Activated CD4-positive, alpha-beta T cell treated with anti-CD3 and anti-CD28 coated beads, Interleukin-2, Interleukin-4, amounts not matched to agents 100 ng/mL and 50 ng/mL, durations not matched to agents 16 hours and 8 hours (primary cell): Measurements from ENCODE around the gene JAKMIP2.
"Not testable (repeated sequence)": the region's sequence is repeated elsewhere in the genome, so short reads cannot be mapped to it uniquely, and the experiment has no call there.

ENCODE experiments used
- DNase-seq: peaks from one replicate; pipeline ENCODE4 v3.0.0-alpha.2; 2020; ENCODE audit warnings: low spot score

Gene JAKMIP2

GRCh38 chr5:147746986-147747385 is 35.5 kb downstream of the JAKMIP2 start:
- no peak for DNase-seq

DNA sequence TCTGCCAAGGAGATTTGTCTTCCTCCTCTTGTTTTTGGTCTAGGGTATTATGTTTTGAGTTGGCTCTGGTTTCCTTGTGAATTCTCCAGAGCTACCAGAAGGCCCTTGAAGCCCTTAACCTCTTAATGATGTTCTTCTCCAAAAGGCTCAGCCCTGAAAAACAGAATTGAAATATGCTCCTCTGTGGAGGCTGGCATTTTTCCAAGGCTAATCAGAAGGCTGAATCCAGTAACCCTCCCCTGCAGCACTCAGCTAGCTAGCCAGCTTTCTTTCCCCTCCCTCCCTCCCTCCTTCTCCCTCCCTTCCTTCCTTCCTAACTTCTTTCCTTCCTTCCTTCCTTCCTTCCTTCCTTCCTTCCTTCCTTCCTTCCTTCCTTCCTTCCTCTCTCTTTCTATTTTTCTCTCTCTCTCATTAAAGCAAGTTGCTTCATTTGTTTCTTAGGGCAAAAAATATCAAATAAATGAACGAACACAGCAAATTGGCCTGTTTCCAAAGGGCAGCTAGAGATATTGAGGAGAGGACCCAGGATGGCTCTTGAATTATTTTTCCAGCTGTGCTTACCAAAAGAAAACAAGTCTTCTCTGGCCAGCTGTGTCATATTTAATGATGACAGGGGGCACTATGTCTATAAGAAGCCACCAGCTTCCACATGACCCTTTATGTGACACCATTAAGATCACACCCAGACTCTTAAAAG is 38.7 kb downstream of the JAKMIP2 start:
- no peak for DNase-seq

DNA sequence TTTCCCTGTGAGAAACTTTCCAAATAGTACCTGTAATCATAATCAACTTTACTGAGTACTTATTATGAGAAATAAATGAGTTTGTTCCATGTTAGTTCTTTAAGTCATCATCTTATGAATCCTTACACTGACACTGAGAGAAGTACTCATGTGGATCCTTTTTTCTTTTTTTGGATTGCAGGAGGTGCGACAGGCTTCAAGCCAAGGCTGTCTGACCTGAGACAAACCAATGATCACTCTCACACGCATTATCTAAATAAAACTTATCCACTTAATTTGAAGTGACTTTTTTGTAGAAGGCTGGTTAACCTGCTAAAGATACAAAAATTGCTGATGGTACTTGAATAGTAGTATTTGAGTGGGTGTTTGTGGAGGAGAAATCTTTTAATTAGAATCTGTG is 39.5 kb downstream of the JAKMIP2 start:
- no peak for DNase-seq

DNA sequence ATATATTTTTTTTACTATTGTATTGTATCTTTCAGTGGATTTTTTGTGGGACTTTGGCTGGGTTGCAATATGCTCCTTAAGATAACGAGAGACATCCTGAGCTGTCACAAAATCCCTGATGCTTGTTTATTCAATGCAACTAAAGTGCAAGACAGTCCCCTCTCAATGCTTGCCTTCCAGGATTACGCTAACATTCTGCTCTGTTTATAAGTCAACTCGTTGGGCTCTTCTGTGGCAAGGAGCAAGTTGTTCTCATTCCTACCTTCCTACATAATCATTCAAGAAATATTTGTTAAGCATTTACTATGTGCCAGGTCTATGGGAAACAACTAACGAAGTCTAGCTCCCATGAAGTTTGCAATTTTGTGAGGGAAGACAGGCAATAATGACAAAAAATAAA is 40.4 kb downstream of the JAKMIP2 start:
- no peak for DNase-seq

DNA sequence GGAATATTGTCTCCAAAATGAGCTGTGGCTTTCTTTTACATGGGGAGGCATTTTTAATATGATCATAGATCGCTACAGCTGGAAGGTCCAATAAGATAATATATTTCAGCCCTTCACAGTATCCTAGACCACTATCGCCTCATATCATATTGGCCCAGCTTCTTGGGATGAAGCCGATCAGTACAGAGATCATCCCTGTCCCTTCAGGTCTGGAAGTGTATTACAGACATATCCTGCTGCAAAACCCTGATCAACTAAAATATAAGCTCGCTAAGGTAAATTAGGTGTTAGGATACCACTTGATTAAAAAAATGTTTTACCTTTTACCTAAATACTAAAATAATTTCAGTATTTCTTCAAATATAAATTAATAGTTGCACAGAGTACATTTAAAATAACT is 41.7 kb downstream of the JAKMIP2 start:
- DNase-seq: no peak

- DNase-seq: no peak
These were observed 44.6 kb downstream of the JAKMIP2 start for GRCh38 chr5:147737921-147738320.

GRCh38 chr5:147735621-147736125 is 46.9 kb downstream of the JAKMIP2 start:
- DNase-seq: no peak

- no peak for DNase-seq
These were observed 47.6 kb downstream of the JAKMIP2 start for GRCh38 chr5:147734894-147735293.

DNA sequence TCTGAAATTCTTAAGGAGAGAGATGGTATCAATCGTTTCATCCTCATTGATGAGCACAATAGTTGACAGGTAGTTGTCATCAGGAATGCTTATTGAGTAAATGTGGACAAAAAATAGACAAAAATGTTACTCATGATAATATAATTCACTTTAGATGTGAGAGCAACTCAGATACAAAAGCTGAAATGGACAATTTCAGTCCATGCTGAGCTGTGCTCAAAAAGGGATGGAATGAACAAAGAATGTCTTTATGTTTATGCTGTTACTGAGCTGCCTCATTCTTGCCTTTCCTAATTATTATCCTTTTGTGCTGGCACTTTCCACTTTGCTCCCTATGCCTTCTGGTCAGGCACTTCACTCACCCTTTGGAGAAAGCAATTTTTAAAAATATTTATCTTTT is 49.5 kb downstream of the JAKMIP2 start:
- DNase-seq: no peak

- no peak for DNase-seq
These were observed 50.1 kb downstream of the JAKMIP2 start for GRCh38 chr5:147732291-147732883.

GRCh38 chr5:147731431-147732290 is 50.9 kb downstream of the JAKMIP2 start:
- DNase-seq: no peak

DNA sequence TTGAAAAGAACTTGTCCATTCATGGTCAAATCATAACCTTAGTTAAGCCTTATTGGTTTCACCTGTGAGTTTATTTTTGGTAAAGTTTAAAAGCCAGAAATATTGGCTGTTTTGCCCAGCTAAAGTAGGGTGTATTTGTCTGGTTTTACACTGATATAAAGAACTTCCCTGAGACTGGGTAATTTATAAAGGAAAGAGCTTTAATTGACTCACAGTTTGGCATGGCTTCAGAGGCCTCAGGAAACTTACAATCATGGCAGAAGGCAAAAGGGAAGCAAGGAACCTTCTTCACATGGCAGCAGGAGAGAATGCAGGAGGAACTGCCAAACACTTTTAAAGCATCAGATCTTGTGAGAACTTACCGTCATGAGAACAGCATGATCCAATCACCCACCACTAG is 55.3 kb downstream of the JAKMIP2 start:
- no peak for DNase-seq

- DNase-seq: not testable (repeated sequence)
These were observed 61.2 kb downstream of the JAKMIP2 start for GRCh38 chr5:147721191-147721960.

DNA sequence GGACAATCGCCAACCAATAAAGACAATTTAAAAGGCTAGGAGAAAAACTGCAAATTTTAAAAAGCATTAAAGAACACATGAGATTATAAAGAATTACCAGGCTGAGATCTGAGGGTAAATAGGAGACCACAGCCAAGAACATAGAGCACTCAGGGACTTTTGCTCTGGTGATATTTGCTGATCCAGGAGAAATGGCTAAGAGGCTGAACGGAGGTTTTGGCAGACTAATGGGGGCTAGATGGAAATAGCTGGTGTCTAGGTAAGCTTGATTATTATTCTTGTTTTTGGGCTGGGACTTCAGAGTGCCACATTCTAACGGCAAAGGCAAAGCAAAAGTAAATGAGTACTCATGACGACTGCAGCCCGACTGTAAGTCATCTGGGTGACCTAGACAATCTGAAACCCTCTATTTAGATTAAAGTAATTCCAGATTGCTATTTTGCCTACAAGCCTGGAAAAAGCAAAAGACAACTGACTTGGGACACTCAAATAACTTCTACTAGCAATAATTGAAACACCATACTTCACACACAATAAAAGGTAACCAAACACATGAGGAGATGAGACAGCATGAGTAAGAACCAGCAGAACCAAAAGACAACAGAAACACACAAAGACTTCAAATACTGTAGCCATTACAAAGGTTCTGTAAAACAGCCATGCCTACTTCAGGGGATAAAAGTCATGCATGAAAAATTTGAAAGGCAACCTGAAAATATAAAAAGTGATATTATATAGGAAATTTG is 68.8 kb downstream of the JAKMIP2 start:
- DNase-seq: no peak

- no peak for DNase-seq
These were observed 69.9 kb downstream of the JAKMIP2 start for GRCh38 chr5:147712598-147712997.

DNA sequence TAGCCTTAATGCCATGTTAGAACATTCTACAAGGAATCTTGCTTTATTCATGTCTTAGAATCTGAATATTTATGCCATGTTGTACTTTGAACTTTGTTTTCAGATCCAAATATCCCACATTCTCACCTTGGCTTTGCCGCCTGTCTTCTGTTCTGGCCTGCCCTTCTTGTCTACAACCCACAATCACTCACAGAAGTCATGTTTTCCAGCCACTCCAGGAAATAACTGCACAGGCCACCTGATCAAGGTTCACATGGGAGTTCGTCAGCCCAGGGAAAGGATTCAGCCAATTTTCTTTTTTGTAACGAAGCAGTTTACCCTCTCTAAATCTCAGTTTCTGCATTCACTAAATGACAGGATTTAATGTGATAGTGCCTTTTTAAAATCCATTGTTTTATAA is 70.5 kb downstream of the JAKMIP2 start:
- DNase-seq: no peak

GRCh38 chr5:147711019-147711418 is 71.5 kb downstream of the JAKMIP2 start:
- no peak for DNase-seq

GRCh38 chr5:147708708-147709107 is 73.8 kb downstream of the JAKMIP2 start:
- DNase-seq: no peak

GRCh38 chr5:147704544-147704943 is 78.0 kb downstream of the JAKMIP2 start:
- DNase-seq: no peak

- no peak for DNase-seq
These were observed 81.1 kb downstream of the JAKMIP2 start for GRCh38 chr5:147701468-147701867.

DNA sequence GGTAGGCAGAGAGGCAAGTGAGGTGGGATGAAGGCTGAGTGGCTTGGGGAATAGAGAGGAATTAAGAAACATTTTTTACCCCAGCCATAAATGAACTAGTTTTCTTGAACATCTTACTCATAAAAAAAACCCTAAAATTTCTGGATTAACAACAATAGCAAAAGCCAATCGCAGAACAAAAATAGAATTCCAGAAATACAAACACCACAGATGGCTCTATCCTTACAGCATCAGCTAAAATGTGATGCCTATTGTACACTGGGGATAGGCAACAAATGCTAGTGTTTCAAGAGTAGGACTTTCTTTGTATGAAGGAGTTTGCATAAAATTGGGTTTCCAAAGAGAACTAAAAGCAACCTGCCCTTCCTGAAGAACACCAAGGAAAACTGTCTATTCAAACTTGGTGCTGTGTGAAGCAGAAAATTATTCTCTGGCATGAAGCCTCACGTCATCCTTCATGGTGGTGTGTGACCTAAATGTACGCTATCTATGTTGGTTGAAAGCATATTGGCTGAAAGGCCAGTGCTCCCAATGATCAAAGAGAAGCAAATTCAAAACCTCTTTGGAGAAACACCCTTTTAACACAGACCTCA is 82.9 kb downstream of the JAKMIP2 start:
- no peak for DNase-seq
